ENCODE data around the gene PRRC2B. TPM values are rescaled to one million over a fixed set of nuclear protein-coding genes. Genes with fewer than 3 reads are reported as not detected.

The PRRC2B gene
- total and polyA plus RNA-seq, 2 experiments from 2014 or later: 30.9 to 53.7 TPM

- H3K36me3 ChIP-seq (ENCODE audit: low read depth): peaks cover under 1% of the 10 kb centered on the region; the same call in 1 of the 2 replicates
- H3K4me1 ChIP-seq (ENCODE audit: insufficient read depth): peaks cover 29% of the 10 kb centered on the region
- no peaks in the 10 kb centered on the region for H3K9me2 ChIP-seq (ENCODE audit: insufficient read depth)
- no peak overlapping the region for H3K27ac ChIP-seq
- 74 to 78% methylated on average over 10 of the region's 10 CpGs for WGBS, 2 experiments (ENCODE audit: low coverage in 1 of 2, low lambda C conversion rate in 2 of 2, missing lambda C conversion rate in 2 of 2)
- H2AFZ ChIP-seq: no peak overlapping the region
- H4K20me1 ChIP-seq (ENCODE audit: insufficient read depth): peaks cover 27% of the 10 kb centered on the region; the same call in 1 of the 2 replicates
- peaks cover 27% of the 10 kb centered on the region for H3F3A ChIP-seq (ENCODE audit: insufficient read depth)
- no peak for TF ChIP-seq EZH2 (IDR thresholded peaks at IDR 0.05; ENCODE audit: insufficient read depth, poor library complexity, severe bottlenecking)
- no peak for DNase-seq
- H3K27me3 ChIP-seq (replicated peaks; ENCODE audit: insufficient read depth): no peaks in the 10 kb centered on the region
- H3K4me3 ChIP-seq: no peak overlapping the region
- no peak overlapping the region for H3K9ac ChIP-seq
- in situ Hi-C loops (cut with MboI): no loop called here
- H3K4me2 ChIP-seq (ENCODE audit: unreplicated experiment): no peak overlapping the region
- H3K79me2 ChIP-seq (ENCODE audit: insufficient read depth): peaks cover 100% of the 10 kb centered on the region
- H3K9me3 ChIP-seq (ENCODE audit: low read depth): no peaks in the 10 kb centered on the region
Observed at GRCh38 chr9:131429121-131430012, 35.5 kb downstream of the PRRC2B start.

GRCh38 chr9:131432050-131432449 lies 38.2 kb downstream of the PRRC2B start:
- peaks cover 100% of the 10 kb centered on the region for H3K79me2 ChIP-seq (ENCODE audit: insufficient read depth)
- peaks cover 29% of the 10 kb centered on the region for H3K4me1 ChIP-seq (ENCODE audit: insufficient read depth)
- peaks cover 26% of the 10 kb centered on the region for H3K36me3 ChIP-seq (ENCODE audit: low read depth)
- H3K27me3 ChIP-seq (replicated peaks; ENCODE audit: insufficient read depth): no peaks in the 10 kb centered on the region
- peak overlapping the region; percentile 82 for H3K27ac ChIP-seq
- no peak for TF ChIP-seq EZH2 (IDR thresholded peaks at IDR 0.05; ENCODE audit: insufficient read depth, poor library complexity, severe bottlenecking)
- no peak for TF ChIP-seq EZH2phosphoT487 (IDR thresholded peaks at IDR 0.05; ENCODE audit: insufficient read depth, low read depth)
- no peak overlapping the region for H3K9ac ChIP-seq
- peaks cover 26% of the 10 kb centered on the region; the same call in 1 of the 2 replicates for H4K20me1 ChIP-seq (ENCODE audit: insufficient read depth)
- no peak overlapping the region for H3K4me2 ChIP-seq (ENCODE audit: unreplicated experiment)
- H3F3A ChIP-seq (ENCODE audit: insufficient read depth): peaks cover 41% of the 10 kb centered on the region
- in situ Hi-C loops (cut with MboI): no loop called here
- H3K9me3 ChIP-seq (ENCODE audit: low read depth): no peaks in the 10 kb centered on the region
- no peak overlapping the region for H2AFZ ChIP-seq
- no peak for DNase-seq
- H3K4me3 ChIP-seq: no peak overlapping the region
- 99 to 100% methylated on average over 4 of the region's 4 CpGs for WGBS, 2 experiments (ENCODE audit: low coverage in 1 of 2, low lambda C conversion rate in 2 of 2, missing lambda C conversion rate in 2 of 2)
- H3K9me2 ChIP-seq (ENCODE audit: insufficient read depth): no peaks in the 10 kb centered on the region

DNA sequence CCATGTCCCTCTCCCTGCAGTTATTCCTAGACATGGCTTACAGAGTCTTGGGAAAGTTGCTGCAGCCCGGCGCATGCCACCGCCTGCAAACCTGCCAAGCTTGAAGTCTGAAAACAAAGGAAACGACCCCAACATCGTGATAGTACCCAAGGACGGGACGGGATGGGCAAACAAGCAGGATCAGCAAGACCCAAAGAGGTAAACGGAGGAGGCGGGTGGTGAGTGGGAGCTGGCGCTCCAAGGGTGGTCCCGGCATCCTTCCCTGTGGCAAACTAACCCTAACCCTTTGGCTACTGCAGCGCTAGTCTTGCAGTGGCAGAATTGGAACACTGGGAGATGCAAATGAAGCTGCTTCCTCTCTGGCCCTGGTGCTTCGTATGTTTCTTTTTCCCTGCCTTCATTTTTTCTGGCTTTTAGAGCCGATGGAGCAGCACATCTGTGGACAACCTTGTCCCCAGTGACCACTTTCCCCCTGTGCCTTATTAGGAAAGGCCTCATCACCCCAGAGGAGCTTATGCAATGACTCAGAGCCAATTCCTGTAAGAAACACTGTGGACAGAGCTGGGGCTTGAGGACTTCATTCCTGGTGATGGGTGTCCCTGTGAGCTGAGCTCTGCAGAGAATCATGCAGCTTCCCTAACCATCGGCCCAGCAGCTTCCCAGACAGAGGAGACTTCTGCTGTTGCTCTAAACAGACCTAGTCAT lies 38.9 kb downstream of the PRRC2B start:
- peaks cover 100% of the 10 kb centered on the region for H3K79me2 ChIP-seq (ENCODE audit: insufficient read depth)
- no peaks in the 10 kb centered on the region for H3K27me3 ChIP-seq (replicated peaks; ENCODE audit: insufficient read depth)
- peak overlapping the region; percentile 82 for H3K27ac ChIP-seq
- peak; percentile 94 for DNase-seq
- H3K9me2 ChIP-seq (ENCODE audit: insufficient read depth): no peaks in the 10 kb centered on the region
- H3K4me3 ChIP-seq: no peak overlapping the region
- H3F3A ChIP-seq (ENCODE audit: insufficient read depth): peaks cover 41% of the 10 kb centered on the region
- no peak overlapping the region for H2AFZ ChIP-seq
- WGBS, 2 experiments (ENCODE audit: low coverage in 1 of 2, low lambda C conversion rate in 2 of 2, missing lambda C conversion rate in 2 of 2): 57 to 59% methylated on average over 15 of the region's 15 CpGs
- peak overlapping the region; percentile 60 for H3K4me2 ChIP-seq (ENCODE audit: unreplicated experiment)
- in situ Hi-C loops (cut with MboI): no loop called here
- TF ChIP-seq EZH2phosphoT487 (IDR thresholded peaks at IDR 0.05; ENCODE audit: insufficient read depth, low read depth): no peak
- TF ChIP-seq EZH2 (IDR thresholded peaks at IDR 0.05; ENCODE audit: insufficient read depth, poor library complexity, severe bottlenecking): no peak
- H4K20me1 ChIP-seq (ENCODE audit: insufficient read depth): peaks cover 22% of the 10 kb centered on the region; the same call in 1 of the 2 replicates
- no peaks in the 10 kb centered on the region for H3K9me3 ChIP-seq (ENCODE audit: low read depth)
- H3K4me1 ChIP-seq (ENCODE audit: insufficient read depth): peaks cover 29% of the 10 kb centered on the region
- H3K9ac ChIP-seq: peak overlapping the region; percentile 69
- H3K36me3 ChIP-seq (ENCODE audit: low read depth): peaks cover 33% of the 10 kb centered on the region

DNA sequence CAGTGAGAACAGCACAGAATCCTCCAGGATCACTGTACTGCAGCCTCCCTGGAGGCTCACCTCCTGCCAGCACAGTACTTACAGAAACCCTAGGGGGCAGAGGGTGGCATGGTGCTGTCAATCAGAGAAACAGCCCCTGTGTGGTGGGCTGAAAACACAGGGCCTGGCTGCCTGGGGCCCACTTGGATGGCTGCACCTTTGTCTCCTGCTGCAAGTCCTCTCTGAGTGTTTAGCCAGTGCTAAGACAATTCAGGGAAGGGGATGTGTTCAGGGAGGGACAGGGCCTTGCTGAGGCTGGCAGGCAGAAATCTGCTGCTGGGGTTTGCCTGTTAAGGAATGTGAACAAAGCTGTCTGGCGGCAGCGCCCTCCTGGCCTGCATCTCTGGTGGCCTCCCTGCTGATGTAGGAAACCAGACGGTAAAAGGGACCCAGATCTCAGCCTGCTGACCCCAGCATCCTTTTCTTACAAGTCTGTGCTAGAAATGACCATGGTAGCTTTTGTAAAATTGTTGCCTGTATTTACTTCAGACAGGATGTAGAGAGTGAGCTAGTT lies 39.5 kb downstream of the PRRC2B start:
- Histone ChIP-seq H3K79me2 (ENCODE audit: insufficient read depth) (peaks cover 100% of the 10 kb centered on the region), H3F3A (ENCODE audit: insufficient read depth) (peaks cover 41% of the 10 kb centered on the region), H3K4me2 (ENCODE audit: unreplicated experiment) (peak overlapping the region; percentile 60), H3K27me3 (replicated peaks; ENCODE audit: insufficient read depth) (no peaks in the 10 kb centered on the region), H3K4me1 (ENCODE audit: insufficient read depth) (peaks cover 29% of the 10 kb centered on the region), H2AFZ (no peak overlapping the region), H3K27ac (peak overlapping the region; percentile 82), H3K9ac (peak overlapping the region; percentile 69), H3K9me3 (ENCODE audit: low read depth) (no peaks in the 10 kb centered on the region), H3K4me3 (no peak overlapping the region), H4K20me1 (ENCODE audit: insufficient read depth) (peaks cover 22% of the 10 kb centered on the region; the same call in 1 of the 2 replicates), H3K36me3 (ENCODE audit: low read depth) (peaks cover 39% of the 10 kb centered on the region), H3K9me2 (ENCODE audit: insufficient read depth) (no peaks in the 10 kb centered on the region)
- peak; percentile 24 for DNase-seq
- WGBS, 2 experiments (ENCODE audit: low coverage in 1 of 2, low lambda C conversion rate in 2 of 2, missing lambda C conversion rate in 2 of 2): 28 to 40% methylated on average over 3 of the region's 3 CpGs
- no peak for TF ChIP-seq EZH2phosphoT487 (IDR thresholded peaks at IDR 0.05; ENCODE audit: insufficient read depth, low read depth)
- no peak for TF ChIP-seq EZH2 (IDR thresholded peaks at IDR 0.05; ENCODE audit: insufficient read depth, poor library complexity, severe bottlenecking)
- in situ Hi-C loops (cut with MboI): no loop called here
